Neuronal stem cell (in vitro differentiated cells): ENCODE measurements around the gene RFX1.

ENCODE experiments used
- DNase-seq: peaks from one replicate; pipeline ENCODE4 v3.0.0-alpha.2; 2013; ENCODE audit warnings: low spot score
- H2AFZ ChIP-seq: one replicate; pipeline ENCODE4 v1.6.1; 2013; ENCODE audit warnings: mild to moderate bottlenecking, low read length, inconsistent platforms
- H2AK5ac ChIP-seq: 2 replicates; pipeline ENCODE4 v1.6.1; 2013; ENCODE audit warnings: low read depth, mild to moderate bottlenecking, inconsistent platforms, low read length, moderate library complexity, mixed read lengths
- H2BK120ac ChIP-seq: 2 replicates; pipeline ENCODE4 v1.6.1; 2013; ENCODE audit warnings: low read depth, mild to moderate bottlenecking, inconsistent platforms, low read length, moderate library complexity, mixed read lengths
- H2BK12ac ChIP-seq: one replicate; pipeline ENCODE4 v1.6.1; 2013; ENCODE audit warnings: low read length, inconsistent platforms
- H2BK15ac ChIP-seq: 2 replicates; pipeline ENCODE4 v1.6.1; 2013; ENCODE audit warnings: mild to moderate bottlenecking, low read length, inconsistent platforms, mixed read lengths
- H2BK5ac ChIP-seq: one replicate; pipeline ENCODE4 v1.6.1; 2013; ENCODE audit warnings: inconsistent platforms, mild to moderate bottlenecking, low read length, moderate library complexity
- H3K14ac ChIP-seq: one replicate; pipeline ENCODE4 v1.6.1; 2013; ENCODE audit warnings: low read length, inconsistent platforms
- H3K18ac ChIP-seq: 2 replicates; pipeline ENCODE4 v1.6.1; 2013; ENCODE audit warnings: low read length, inconsistent platforms
- H3K23ac ChIP-seq: 2 replicates; pipeline ENCODE4 v1.6.1; 2013; ENCODE audit warnings: low read depth, mild to moderate bottlenecking, mixed read lengths, low read length, inconsistent platforms; ENCODE audit not compliant: poor library complexity
- H3K27ac ChIP-seq: replicated peaks from 3 replicates; pipeline ENCODE4 v1.5.1; 2013; ENCODE audit warnings: low read length, inconsistent platforms
- H3K27me3 ChIP-seq, 3 experiments: 2 replicates each; pipeline ENCODE4 v1.6.1; 2013; ENCODE audit warnings: low read length in 3 of 3, mild to moderate bottlenecking in 2 of 3, inconsistent platforms in 1 of 3, low read depth in 1 of 3, mixed read lengths in 1 of 3, moderate library complexity in 1 of 3; ENCODE audit not compliant: control insufficient read depth in 3 of 3, insufficient read depth in 3 of 3
- H3K36me3 ChIP-seq, 2 donors: replicated peaks in 1 of 2; 2 replicates each; pipeline ENCODE4 v1.6.1; 2013; ENCODE audit warnings: low read length in 2 of 2; ENCODE audit not compliant: control insufficient read depth in 2 of 2, insufficient read depth in 2 of 2
- H3K4ac ChIP-seq: 2 replicates; pipeline ENCODE4 v1.6.1; 2013; ENCODE audit warnings: inconsistent platforms, mild to moderate bottlenecking, low read length, moderate library complexity
- H3K4me1 ChIP-seq, 2 donors: 1 replicate in 1 of 2; 2 replicates in 1 of 2; pipeline ENCODE4 v1.6.1; 2013; ENCODE audit warnings: low read length in 2 of 2, low read depth in 1 of 2; ENCODE audit not compliant: control insufficient read depth in 2 of 2, insufficient read depth in 1 of 2
- H3K4me2 ChIP-seq: one replicate; pipeline ENCODE4 v1.6.1; 2013; ENCODE audit warnings: mild to moderate bottlenecking, low read length, inconsistent platforms; ENCODE audit not compliant: insufficient read depth, poor library complexity, severe bottlenecking
- H3K4me3 ChIP-seq, 2 donors: 2 replicates each; pipeline ENCODE4 v1.5.1; 2013; ENCODE audit warnings: low read length in 2 of 2, mild to moderate bottlenecking in 2 of 2, inconsistent platforms in 1 of 2, moderate library complexity in 1 of 2
- H3K79me1 ChIP-seq: one replicate; pipeline ENCODE4 v1.6.1; 2013; ENCODE audit warnings: low read depth, mild to moderate bottlenecking, inconsistent platforms, low read length, moderate library complexity
- H3K9ac ChIP-seq: one replicate; pipeline ENCODE4 v1.6.1; 2013; ENCODE audit warnings: mild to moderate bottlenecking, low read depth, low read length, inconsistent platforms; ENCODE audit not compliant: poor library complexity
- H3K9me3 ChIP-seq, 2 donors: replicated peaks in 1 of 2; 2 replicates each; pipeline versions ENCODE3 to v1.6.1; 2013; ENCODE audit warnings: low read length in 2 of 2, mild to moderate bottlenecking in 2 of 2, inconsistent platforms in 1 of 2, low read depth in 1 of 2, mixed read lengths in 1 of 2, moderate library complexity in 1 of 2; ENCODE audit not compliant: control insufficient read depth in 2 of 2, insufficient read depth in 1 of 2
- H4K8ac ChIP-seq: one replicate; pipeline ENCODE4 v1.6.1; 2013; ENCODE audit warnings: low read depth, mild to moderate bottlenecking, inconsistent platforms, low read length, moderate library complexity
- H4K91ac ChIP-seq: one replicate; pipeline ENCODE4 v1.6.1; 2013; ENCODE audit warnings: low read length, low read depth, mild to moderate bottlenecking, inconsistent platforms; ENCODE audit not compliant: poor library complexity
- WGBS, 2 donors: extraction: QIAGEN DNeasy Blood & Tissue Kit; methylation state at CpG; one replicate each; pipeline ENCODE4 v1.1.7; 2013; ENCODE audit warnings: missing lambda C conversion rate in 2 of 2, mixed read lengths in 1 of 2; ENCODE audit not compliant: insufficient read length in 2 of 2, insufficient replicate concordance in 1 of 2; ENCODE audit errors: extremely low coverage in 2 of 2; 5-methylcytosine and 5-hydroxymethylcytosine counted together

Gene RFX1

GRCh38 chr19:14000691-14001375 lies 5.3 kb downstream of the RFX1 start:
- no peak overlapping the region for H3K9ac ChIP-seq
- no CpG with 5 or more reads among the region's 13 CpGs for WGBS, 2 donors
- peaks cover 0 to 2% of the 10 kb centered on the region in 2 donors for H3K4me1 ChIP-seq
- H2BK12ac ChIP-seq = no peak overlapping the region
- H3K23ac ChIP-seq = no peak overlapping the region
- no peak overlapping the region for H2AFZ ChIP-seq
- no peak overlapping the region for H2BK120ac ChIP-seq
- no peak overlapping the region for H3K4me2 ChIP-seq
- no peak overlapping the region for H4K8ac ChIP-seq
- no peak overlapping the region for H3K27ac ChIP-seq
- DNase-seq = no peak
- no peaks in the 10 kb centered on the region for H3K27me3 ChIP-seq
- H2BK15ac ChIP-seq = no peak overlapping the region
- no peak overlapping the region for H4K91ac ChIP-seq
- peaks cover 0 to 3% of the 10 kb centered on the region in 2 donors for H3K36me3 ChIP-seq
- H3K18ac ChIP-seq = no peak overlapping the region
- H2BK5ac ChIP-seq = no peak overlapping the region
- H3K79me1 ChIP-seq = peaks cover 7% of the 10 kb centered on the region
- H2AK5ac ChIP-seq = no peak overlapping the region
- peaks cover 9 to 12% of the 10 kb centered on the region in 2 donors for H3K9me3 ChIP-seq
- H3K14ac ChIP-seq = no peak overlapping the region
- no peak overlapping the region for H3K4ac ChIP-seq
- H3K4me3 ChIP-seq = no peak overlapping the region

GRCh38 chr19:13999085-13999484 lies 7.0 kb downstream of the RFX1 start:
- H2BK120ac ChIP-seq = no peak overlapping the region
- H2BK12ac ChIP-seq = no peak overlapping the region
- H3K27me3 ChIP-seq = no peaks in the 10 kb centered on the region
- H3K14ac ChIP-seq = no peak overlapping the region
- H3K9me3 ChIP-seq = peaks cover 9 to 12% of the 10 kb centered on the region in 2 donors
- H4K91ac ChIP-seq = no peak overlapping the region
- peaks cover 6% of the 10 kb centered on the region for H3K79me1 ChIP-seq
- no peak overlapping the region for H3K4me3 ChIP-seq
- H3K4me2 ChIP-seq = no peak overlapping the region
- no peak overlapping the region for H4K8ac ChIP-seq
- no peak overlapping the region for H2AK5ac ChIP-seq
- no peak overlapping the region for H2AFZ ChIP-seq
- WGBS, 2 donors = no CpG with 5 or more reads among the region's 3 CpGs
- H2BK5ac ChIP-seq = no peak overlapping the region
- no peak overlapping the region for H3K4ac ChIP-seq
- H3K36me3 ChIP-seq = peaks cover 3% of the 10 kb centered on the region in 2 donors
- no peak for DNase-seq
- H3K9ac ChIP-seq = no peak overlapping the region
- no peak overlapping the region for H3K27ac ChIP-seq
- no peak overlapping the region for H3K18ac ChIP-seq
- no peak overlapping the region for H2BK15ac ChIP-seq
- no peaks in the 10 kb centered on the region for H3K4me1 ChIP-seq
- no peak overlapping the region for H3K23ac ChIP-seq

- no peak overlapping the region for H2AK5ac ChIP-seq
- H3K23ac ChIP-seq = no peak overlapping the region
- no peak overlapping the region for H4K91ac ChIP-seq
- H2AFZ ChIP-seq = no peak overlapping the region
- H3K18ac ChIP-seq = no peak overlapping the region
- no peak overlapping the region for H3K9ac ChIP-seq
- H3K14ac ChIP-seq = no peak overlapping the region
- WGBS, 2 donors = no CpG with 5 or more reads among the region's 1 CpG
- H3K79me1 ChIP-seq = peaks cover 7% of the 10 kb centered on the region
- no peak overlapping the region for H4K8ac ChIP-seq
- H3K4me1 ChIP-seq = no peaks in the 10 kb centered on the region
- H2BK15ac ChIP-seq = no peak overlapping the region
- peaks cover 3% of the 10 kb centered on the region in 2 donors for H3K36me3 ChIP-seq
- no peak overlapping the region for H3K4me3 ChIP-seq
- no peak overlapping the region for H3K4ac ChIP-seq
- H2BK5ac ChIP-seq = no peak overlapping the region
- H2BK12ac ChIP-seq = no peak overlapping the region
- DNase-seq = no peak
- H3K9me3 ChIP-seq = peaks cover 9 to 12% of the 10 kb centered on the region in 2 donors
- no peak overlapping the region for H3K27ac ChIP-seq
- no peaks in the 10 kb centered on the region for H3K27me3 ChIP-seq
- no peak overlapping the region for H2BK120ac ChIP-seq
- no peak overlapping the region for H3K4me2 ChIP-seq
Observed at GRCh38 chr19:13998426-13998825, 7.7 kb downstream of the RFX1 start.

- H2AK5ac ChIP-seq = no peak overlapping the region
- peak overlapping the region; percentile 43 for H3K23ac ChIP-seq
- no peak overlapping the region for H2BK120ac ChIP-seq
- no peak overlapping the region for H3K4me2 ChIP-seq
- no peak overlapping the region for H2AFZ ChIP-seq
- peak overlapping the region; percentile 82 for H3K14ac ChIP-seq
- peak overlapping the region; percentile 70 for H3K9ac ChIP-seq
- no peak for DNase-seq
- H3K36me3 ChIP-seq = peaks cover 7 to 11% of the 10 kb centered on the region in 2 donors
- H3K27ac ChIP-seq = no peak overlapping the region
- H4K8ac ChIP-seq = no peak overlapping the region
- no peak overlapping the region for H2BK12ac ChIP-seq
- H2BK15ac ChIP-seq = no peak overlapping the region
- H2BK5ac ChIP-seq = no peak overlapping the region
- H4K91ac ChIP-seq = peak overlapping the region; percentile 46
- WGBS, 2 donors = no CpG with 5 or more reads among the region's 6 CpGs
- peaks cover 9 to 12% of the 10 kb centered on the region in 2 donors for H3K9me3 ChIP-seq
- H3K4me3 ChIP-seq = no peak overlapping the region
- no peaks in the 10 kb centered on the region for H3K27me3 ChIP-seq
- H3K4ac ChIP-seq = no peak overlapping the region
- H3K18ac ChIP-seq = peak overlapping the region; percentile 41
- no peaks in the 10 kb centered on the region for H3K4me1 ChIP-seq
- peaks cover 7% of the 10 kb centered on the region for H3K79me1 ChIP-seq
Observed at GRCh38 chr19:13997631-13997962, 8.5 kb downstream of the RFX1 start.
